ENCODE data around the gene SRP9.
"Not testable (repeated sequence)": the region's sequence is repeated elsewhere in the genome, so short reads cannot be mapped to it uniquely, and the experiment has no call there.

Gene SRP9

DNA sequence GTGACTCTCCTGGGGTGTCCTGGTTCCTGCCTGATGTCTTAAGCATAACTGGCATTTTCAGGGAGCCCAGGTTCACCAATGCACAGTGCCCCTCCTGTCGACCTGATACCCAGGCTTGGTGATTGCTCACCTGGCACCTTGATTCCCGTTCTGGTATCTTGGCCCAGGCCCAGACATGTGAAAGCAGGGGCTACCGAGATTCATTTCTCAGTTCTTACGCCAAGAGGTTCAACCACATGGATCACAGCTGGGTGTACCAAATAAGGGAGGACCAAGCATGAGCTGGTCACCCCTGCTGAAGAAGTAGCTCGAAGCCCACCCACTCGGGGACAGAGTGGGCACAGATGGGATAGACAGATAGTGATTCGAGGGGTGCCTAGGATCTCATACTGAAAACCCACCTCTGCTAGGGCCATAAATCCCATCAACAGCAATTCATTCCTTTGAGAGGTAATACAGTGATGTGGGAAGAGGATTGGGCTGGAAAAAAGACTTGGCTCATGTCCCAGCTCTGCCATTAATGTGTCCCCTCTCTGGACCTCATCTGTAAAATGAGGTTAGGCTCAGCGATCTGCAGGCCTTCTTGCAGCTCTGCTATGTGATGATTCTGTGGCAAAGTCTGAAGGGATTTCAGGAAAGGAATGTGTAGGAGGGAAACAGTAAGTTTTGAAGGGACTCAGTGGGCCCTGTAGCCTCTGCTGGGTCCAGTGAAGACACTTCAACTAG, 35.0 kb downstream of the SRP9 start:
- H3K27me3 ChIP-seq (ENCODE audit: insufficient read depth, low read depth, severe bottlenecking) = no peaks in the 10 kb centered on the region
- no peak overlapping the region for H3K27ac ChIP-seq
- H3K9me3 ChIP-seq (ENCODE audit: severe bottlenecking) = no peaks in the 10 kb centered on the region
- no peak overlapping the region for H3K4me3 ChIP-seq (ENCODE audit: low read depth, low read length)
- no peak for DNase-seq
- no peaks in the 10 kb centered on the region for H3K36me3 ChIP-seq
- TF ChIP-seq, protein P1, sequence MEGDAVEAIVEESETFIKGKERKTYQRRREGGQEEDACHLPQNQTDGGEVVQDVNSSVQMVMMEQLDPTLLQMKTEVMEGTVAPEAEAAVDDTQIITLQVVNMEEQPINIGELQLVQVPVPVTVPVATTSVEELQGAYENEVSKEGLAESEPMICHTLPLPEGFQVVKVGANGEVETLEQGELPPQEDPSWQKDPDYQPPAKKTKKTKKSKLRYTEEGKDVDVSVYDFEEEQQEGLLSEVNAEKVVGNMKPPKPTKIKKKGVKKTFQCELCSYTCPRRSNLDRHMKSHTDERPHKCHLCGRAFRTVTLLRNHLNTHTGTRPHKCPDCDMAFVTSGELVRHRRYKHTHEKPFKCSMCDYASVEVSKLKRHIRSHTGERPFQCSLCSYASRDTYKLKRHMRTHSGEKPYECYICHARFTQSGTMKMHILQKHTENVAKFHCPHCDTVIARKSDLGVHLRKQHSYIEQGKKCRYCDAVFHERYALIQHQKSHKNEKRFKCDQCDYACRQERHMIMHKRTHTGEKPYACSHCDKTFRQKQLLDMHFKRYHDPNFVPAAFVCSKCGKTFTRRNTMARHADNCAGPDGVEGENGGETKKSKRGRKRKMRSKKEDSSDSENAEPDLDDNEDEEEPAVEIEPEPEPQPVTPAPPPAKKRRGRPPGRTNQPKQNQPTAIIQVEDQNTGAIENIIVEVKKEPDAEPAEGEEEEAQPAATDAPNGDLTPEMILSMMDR (IDR thresholded peaks at IDR 0.05; ENCODE audit: low read depth, low read length) = no peak

GRCh38 chr1:225813214-225813964, 35.8 kb downstream of the SRP9 start:
- Histone ChIP-seq H3K27ac (no peak overlapping the region), H3K4me3 (ENCODE audit: low read depth, low read length) (no peak overlapping the region), H3K9me3 (ENCODE audit: severe bottlenecking) (no peaks in the 10 kb centered on the region), H3K27me3 (ENCODE audit: insufficient read depth, low read depth, severe bottlenecking) (no peaks in the 10 kb centered on the region), H3K36me3 (no peaks in the 10 kb centered on the region)
- TF ChIP-seq, protein P1 (IDR thresholded peaks at IDR 0.05; ENCODE audit: low read depth, low read length) = no peak
- no peak for DNase-seq

GRCh38 chr1:225814381-225814780, 36.8 kb downstream of the SRP9 start:
- Histone ChIP-seq H3K9me3 (ENCODE audit: severe bottlenecking) (no peaks in the 10 kb centered on the region), H3K4me3 (ENCODE audit: low read depth, low read length) (no peak overlapping the region), H3K27ac (no peak overlapping the region), H3K27me3 (ENCODE audit: insufficient read depth, low read depth, severe bottlenecking) (no peaks in the 10 kb centered on the region), H3K36me3 (no peaks in the 10 kb centered on the region)
- no peak for DNase-seq
- TF ChIP-seq, protein P1 (IDR thresholded peaks at IDR 0.05; ENCODE audit: low read depth, low read length) = no peak

- H3K4me3 ChIP-seq (ENCODE audit: low read depth, low read length); H3K9me3 ChIP-seq (ENCODE audit: severe bottlenecking); H3K36me3 ChIP-seq; DNase-seq; H3K27ac ChIP-seq; H3K27me3 ChIP-seq (ENCODE audit: insufficient read depth, low read depth, severe bottlenecking): not testable (repeated sequence)
Measured at GRCh38 chr1:225815090-225815489, 37.5 kb downstream of the SRP9 start.

- no peaks in the 10 kb centered on the region for H3K27me3 ChIP-seq (ENCODE audit: insufficient read depth, low read depth, severe bottlenecking)
- H3K27ac ChIP-seq = no peak overlapping the region
Measured at GRCh38 chr1:225815526-225816178, 38.0 kb downstream of the SRP9 start.

More at GRCh38 chr1:225815526-225816178, 38.0 kb downstream of the SRP9 start:
- TF ChIP-seq, protein P1 (IDR thresholded peaks at IDR 0.05; ENCODE audit: low read depth, low read length) = no peak
- Histone ChIP-seq H3K36me3 (no peaks in the 10 kb centered on the region), H3K9me3 (ENCODE audit: severe bottlenecking) (no peaks in the 10 kb centered on the region), H3K4me3 (ENCODE audit: low read depth, low read length) (no peak overlapping the region)
- DNase-seq = no peak

Measured in WERI-Rb-1 (cell line).